Upper lobe of right lung (tissue), 1 donor: ENCODE results near the gene CACHD1. TPM values are rescaled to one million over a fixed set of nuclear protein-coding genes. Genes with fewer than 3 reads are reported as not detected.

Experiments used
- ATAC-seq: fragments of 200-7000 bp; cut with Tn5 transposase; one replicate; pipeline ENCODE4 v1.9.1; 2020; ENCODE audit warnings: mild to moderate bottlenecking, moderate library complexity
- DNase-seq: peaks from one replicate; pipeline ENCODE4 v3.0.0-alpha.2; 2020
- H3K27ac ChIP-seq: fragments of 200-600 bp; one replicate; pipeline ENCODE4 v1.8.0; 2022
- H3K27me3 ChIP-seq: fragments of 200-600 bp; one replicate; pipeline ENCODE4 v1.8.0; 2022; ENCODE audit warnings: mild to moderate bottlenecking
- H3K36me3 ChIP-seq: fragments of 200-600 bp; one replicate; pipeline ENCODE4 v1.8.0; 2022
- H3K4me1 ChIP-seq: fragments of 200-600 bp; one replicate; pipeline ENCODE4 v1.8.0; 2022
- H3K4me3 ChIP-seq: fragments of 200-600 bp; one replicate; pipeline ENCODE4 v1.8.0; 2022; ENCODE audit warnings: mild to moderate bottlenecking
- H3K9me3 ChIP-seq: fragments of 200-600 bp; one replicate; pipeline ENCODE4 v1.8.0; 2022
- intact Hi-C: fragments of 100-400 bp; cut with DNase I; formaldehyde crosslinking; loops from one replicate; pipeline ENCODE4 v1.11.0; 2022
- total RNA-seq: library from RNA; stranded (reverse); fragmentation: NEBNext Ultra II Directional; extraction: Animal tissue kit (Norgen Biotek cat#: 25700); gene quantifications from one replicate; pipeline ENCODE4 v1.2.1, GENCODE V29; 2021
- TF ChIP-seq, protein P1 (sequence below): fragments of 200-600 bp; IDR thresholded peaks from one replicate; pipeline ENCODE4 v1.8.0; 2022; ENCODE audit warnings: antibody characterized with exemption
- donor health status: DM: no; HTN: yes; CAD: no; lungs with severe emphysema.

CACHD1 gene
- total RNA-seq, 1 donor from 2014 or later = 31.8 TPM

DNA sequence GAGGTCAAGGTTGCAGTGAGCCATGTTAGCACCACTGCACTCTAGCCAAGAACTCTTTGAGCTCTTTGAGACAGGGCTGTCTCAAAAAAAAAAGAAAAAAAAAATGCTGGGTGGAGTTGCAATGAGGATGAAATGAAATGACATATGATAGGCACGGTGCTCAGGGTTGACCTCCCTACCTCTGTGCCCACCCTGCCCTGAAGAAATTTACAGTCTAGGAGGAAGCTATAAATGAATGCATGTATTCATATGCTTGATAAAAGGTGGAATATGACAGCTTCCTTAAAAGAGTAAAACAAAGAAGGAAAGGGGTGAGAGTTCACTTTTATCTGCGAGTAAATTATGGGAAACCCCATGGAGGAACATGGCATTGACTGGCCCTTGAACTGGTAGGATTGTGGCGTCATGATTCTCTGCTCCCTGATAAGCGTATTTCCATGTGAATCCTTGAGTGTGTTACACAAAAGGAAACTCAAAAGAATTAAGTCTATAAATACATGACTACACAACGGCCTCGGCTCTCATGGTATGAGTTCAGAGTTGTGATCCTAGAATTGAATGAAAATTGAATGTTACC, 215.9 kb downstream of the CACHD1 start:
- ATAC-seq = no peak

DNA sequence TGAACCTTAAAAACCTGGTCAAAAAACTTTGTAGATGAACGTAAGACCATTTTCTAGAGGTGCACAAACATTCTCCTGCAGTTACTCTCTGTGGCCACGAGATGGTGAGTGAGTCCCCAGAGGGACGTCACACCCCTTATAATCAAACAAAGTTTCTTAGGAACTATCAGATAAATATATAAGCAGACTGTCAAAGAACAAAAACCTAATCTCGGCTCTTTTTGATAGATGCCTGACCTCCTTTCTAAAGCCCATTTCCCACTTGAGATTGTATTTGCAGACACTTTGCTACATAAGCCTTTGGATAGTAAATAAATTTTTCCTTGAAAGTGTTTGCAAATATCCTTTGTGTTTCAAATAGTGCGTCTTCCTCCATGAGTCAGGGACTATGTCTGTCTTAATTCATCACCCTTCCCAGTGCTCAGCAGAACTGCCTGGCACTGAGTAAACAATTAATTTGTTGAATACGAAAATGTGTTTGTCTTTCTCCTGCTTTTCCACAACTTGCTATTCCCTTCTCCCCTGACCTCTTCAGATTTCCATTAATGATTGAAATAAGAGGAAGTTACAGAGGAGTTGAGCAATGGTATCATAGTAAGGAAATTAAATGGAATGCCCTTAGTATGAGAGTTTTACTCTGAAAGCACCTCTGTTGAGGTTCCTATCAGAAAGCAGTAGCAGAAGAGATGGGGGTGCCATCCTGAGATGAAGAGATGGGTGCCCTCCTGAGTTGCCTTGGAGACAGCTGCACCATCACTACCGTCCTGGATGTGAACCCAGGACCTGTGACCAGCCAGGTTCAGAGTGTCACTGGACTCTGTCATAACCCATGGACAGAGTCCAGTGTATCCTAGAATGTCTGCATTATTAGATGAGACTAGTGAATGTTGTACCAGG, 217.1 kb downstream of the CACHD1 start:
- ATAC-seq (peak; percentile 82), DNase-seq (no peak)
- intact Hi-C loops = loop anchor here (10.0 kb wide), 1 partner anchor 138 kb away; no protein-coding TSS in a partner anchor
- peaks cover 16% of the 10 kb centered on the region for H3K36me3 ChIP-seq
- no peak overlapping the region for H3K27ac ChIP-seq
- H3K9me3 ChIP-seq = no peaks in the 10 kb centered on the region
- TF ChIP-seq, protein P1, sequence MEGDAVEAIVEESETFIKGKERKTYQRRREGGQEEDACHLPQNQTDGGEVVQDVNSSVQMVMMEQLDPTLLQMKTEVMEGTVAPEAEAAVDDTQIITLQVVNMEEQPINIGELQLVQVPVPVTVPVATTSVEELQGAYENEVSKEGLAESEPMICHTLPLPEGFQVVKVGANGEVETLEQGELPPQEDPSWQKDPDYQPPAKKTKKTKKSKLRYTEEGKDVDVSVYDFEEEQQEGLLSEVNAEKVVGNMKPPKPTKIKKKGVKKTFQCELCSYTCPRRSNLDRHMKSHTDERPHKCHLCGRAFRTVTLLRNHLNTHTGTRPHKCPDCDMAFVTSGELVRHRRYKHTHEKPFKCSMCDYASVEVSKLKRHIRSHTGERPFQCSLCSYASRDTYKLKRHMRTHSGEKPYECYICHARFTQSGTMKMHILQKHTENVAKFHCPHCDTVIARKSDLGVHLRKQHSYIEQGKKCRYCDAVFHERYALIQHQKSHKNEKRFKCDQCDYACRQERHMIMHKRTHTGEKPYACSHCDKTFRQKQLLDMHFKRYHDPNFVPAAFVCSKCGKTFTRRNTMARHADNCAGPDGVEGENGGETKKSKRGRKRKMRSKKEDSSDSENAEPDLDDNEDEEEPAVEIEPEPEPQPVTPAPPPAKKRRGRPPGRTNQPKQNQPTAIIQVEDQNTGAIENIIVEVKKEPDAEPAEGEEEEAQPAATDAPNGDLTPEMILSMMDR = peak; percentile 90
- no peak overlapping the region for H3K4me3 ChIP-seq
- H3K27me3 ChIP-seq = no peaks in the 10 kb centered on the region
- peaks cover 17% of the 10 kb centered on the region for H3K4me1 ChIP-seq

More for the DNA sequence above, 215.9 kb downstream of the CACHD1 start:
- intact Hi-C loops = loop anchor here (10.0 kb wide), 1 partner anchor 139 kb away; no protein-coding TSS in a partner anchor
- Histone ChIP-seq H3K27me3 (no peaks in the 10 kb centered on the region), H3K36me3 (peaks cover 26% of the 10 kb centered on the region), H3K4me3 (no peak overlapping the region), H3K4me1 (peaks cover 17% of the 10 kb centered on the region), H3K27ac (no peak overlapping the region), H3K9me3 (no peaks in the 10 kb centered on the region)
- TF ChIP-seq, protein P1 = no peak
- DNase-seq = no peak

DNA sequence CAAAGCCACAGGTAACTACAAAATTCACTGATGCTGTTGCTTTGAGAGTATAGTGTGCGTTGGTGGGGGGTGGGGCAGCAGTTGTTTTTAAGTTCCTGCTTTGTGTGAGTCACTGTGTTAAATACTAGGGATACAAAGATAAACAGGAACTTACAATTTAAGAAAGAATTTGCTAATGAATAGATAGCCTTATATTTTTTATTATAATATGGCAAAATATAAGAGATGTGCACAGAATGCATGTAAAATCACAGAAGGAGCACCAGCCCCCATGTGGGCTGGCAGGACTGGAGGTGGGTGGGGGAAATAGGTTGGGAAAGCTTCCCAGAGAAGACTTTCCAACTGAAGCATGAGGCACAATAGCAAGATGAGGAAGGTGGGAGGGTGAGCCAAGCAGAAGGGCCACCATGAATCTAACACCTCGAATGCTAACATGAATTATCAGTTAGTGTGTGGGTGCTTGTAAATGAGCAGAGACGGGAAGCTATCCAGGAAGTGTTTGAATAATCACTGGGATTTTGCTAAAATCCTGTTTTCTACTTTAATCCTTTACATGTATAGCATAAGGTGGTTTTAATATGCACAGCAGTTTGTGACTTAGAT, 217.9 kb downstream of the CACHD1 start:
- TF ChIP-seq, protein P1 = no peak
- ATAC-seq (peak; percentile 59), DNase-seq (no peak)
- H3K9me3 ChIP-seq = no peaks in the 10 kb centered on the region
- intact Hi-C loops = loop anchor here (10.0 kb wide), 1 partner anchor 137 kb away; no protein-coding TSS in a partner anchor
- H3K27ac ChIP-seq = no peak overlapping the region
- H3K4me3 ChIP-seq = no peak overlapping the region
- H3K36me3 ChIP-seq = peaks cover 8% of the 10 kb centered on the region
- peaks cover 17% of the 10 kb centered on the region for H3K4me1 ChIP-seq
- no peaks in the 10 kb centered on the region for H3K27me3 ChIP-seq

DNA sequence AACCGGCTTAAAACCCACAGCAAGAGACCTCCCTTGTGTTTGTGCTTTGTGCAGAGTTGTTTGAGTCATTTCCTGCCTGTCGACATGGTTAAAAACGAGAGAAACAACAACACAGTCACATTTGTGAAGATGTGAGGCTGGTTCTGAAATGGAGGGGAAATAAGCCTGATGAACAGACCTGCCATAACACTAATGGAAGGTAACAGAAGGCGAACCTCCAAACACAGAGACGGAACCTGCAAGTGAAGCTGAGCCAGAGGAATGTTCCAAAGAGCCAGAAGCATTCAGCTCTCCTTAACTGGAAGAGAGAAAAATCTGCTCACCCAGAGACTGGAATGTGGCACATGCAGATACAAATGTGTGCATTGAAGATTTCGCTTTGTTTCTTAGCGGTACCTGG, 221.7 kb downstream of the CACHD1 start:
- H3K4me3 ChIP-seq = peak overlapping the region; percentile 4
- DNase-seq = no peak
- no peaks in the 10 kb centered on the region for H3K9me3 ChIP-seq
- H3K27me3 ChIP-seq = no peaks in the 10 kb centered on the region
- ATAC-seq = no peak
- H3K36me3 ChIP-seq = no peaks in the 10 kb centered on the region
- H3K4me1 ChIP-seq = peaks cover 14% of the 10 kb centered on the region
- TF ChIP-seq, protein P1 = no peak
- peak overlapping the region; percentile 1 for H3K27ac ChIP-seq
- intact Hi-C loops = no loop called here

DNA sequence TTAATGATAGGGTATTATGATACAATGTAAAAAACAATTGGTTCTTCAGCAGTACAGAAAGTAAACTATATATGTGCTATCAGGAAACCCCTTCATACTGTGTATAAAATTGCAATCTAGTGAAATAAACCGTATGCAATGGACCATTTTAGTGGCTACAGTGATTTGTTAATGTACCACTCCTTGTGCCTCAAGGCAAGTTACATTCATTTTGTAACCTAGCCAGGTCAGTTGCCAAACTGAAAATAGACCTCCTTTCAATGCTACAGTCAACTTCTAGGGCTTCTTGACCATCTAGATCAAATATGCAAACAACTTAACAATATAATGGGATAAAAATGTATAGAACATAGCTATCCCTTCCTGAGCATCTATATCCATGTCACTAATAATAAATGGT, 223.0 kb downstream of the CACHD1 start:
- H3K4me3 ChIP-seq = no peak overlapping the region
- TF ChIP-seq, protein P1 = no peak
- H3K27me3 ChIP-seq = no peaks in the 10 kb centered on the region
- no peaks in the 10 kb centered on the region for H3K36me3 ChIP-seq
- no peak for DNase-seq
- intact Hi-C loops = no loop called here
- no peak overlapping the region for H3K27ac ChIP-seq
- no peak for ATAC-seq
- no peaks in the 10 kb centered on the region for H3K9me3 ChIP-seq
- peaks cover 2% of the 10 kb centered on the region for H3K4me1 ChIP-seq
